Esophagus squamous epithelium (tissue), 4 donors: ENCODE results near the gene CSRP1.
A peak's percentile ranks its signal among the peaks of the same experiment; 100 is the strongest.

Experiments used
- CTCF ChIP-seq, 6 experiments: fragments of 450-650 bp in 4 of 6; fragments of 200-600 bp in 2 of 6; sonication (generic) in 2 of 6; IDR thresholded peaks; one replicate each; pipeline ENCODE4 v1.5.1; 2016 to 2019; ENCODE audit warnings: antibody characterized with exemption in 6 of 6, mild to moderate bottlenecking in 4 of 6, moderate library complexity in 4 of 6
- POLR2A ChIP-seq, 4 donors: fragments of 450-650 bp; IDR thresholded peaks; one replicate each; pipeline ENCODE4 v1.6.1; 2017; ENCODE audit warnings: antibody characterized with exemption in 4 of 4, mild to moderate bottlenecking in 4 of 4, moderate library complexity in 3 of 4

GRCh38 chr1:201481761-201482493, 25.0 kb downstream of the CSRP1 start:
- no peak for TF ChIP-seq POLR2A (IDR thresholded peaks at IDR 0.05)
- TF ChIP-seq CTCF (IDR thresholded peaks at IDR 0.05) = peak; percentile 90 to 97 (median 92)
